Gastrocnemius medialis (tissue), 4 donors: ENCODE measurements around the gene HSD3B7.

Experiments
- CTCF ChIP-seq, 5 experiments: fragments of 450-650 bp in 3 of 5; fragments of 200-600 bp in 2 of 5; sonication (generic) in 2 of 5; IDR thresholded peaks in 4 of 5; conservative IDR thresholded peaks in 1 of 5; 1 replicate in 4 of 5; 2 replicates in 1 of 5; pipeline ENCODE4 v1.5.1; 2016 to 2019; ENCODE audit warnings: antibody characterized with exemption in 5 of 5, mild to moderate bottlenecking in 3 of 5, moderate library complexity in 3 of 5
- POLR2A ChIP-seq, 2 donors: fragments of 450-650 bp; IDR thresholded peaks; one replicate each; pipeline ENCODE4 v1.6.1; 2017; ENCODE audit warnings: antibody characterized with exemption in 2 of 2, mild to moderate bottlenecking in 2 of 2, moderate library complexity in 2 of 2

GRCh38 chr16:31016018-31016417 lies 31.0 kb downstream of the HSD3B7 start:
- TF ChIP-seq CTCF (IDR thresholded peaks at IDR 0.05 in 4 of 5, conservative IDR thresholded peaks at IDR 0.05 in 1 of 5) (no peak), POLR2A (IDR thresholded peaks at IDR 0.05) (no peak)
